BJ (cell line): Measurements from ENCODE around the gene SVOPL. TPM values are rescaled to one million over a fixed set of nuclear protein-coding genes. Genes with fewer than 3 reads are reported as not detected.

ENCODE experiments used
- CTCF ChIA-PET: fragments of 350-600 bp; formaldehyde crosslinking; extraction: SDS; loops from one replicate; lab custom pipeline; 2021; ENCODE audit warnings: antibody characterized with exemption, inconsistent platforms; lab: Yijun Ruan, JAX
- POLR2A ChIA-PET: fragments of 300-600 bp; sonication (Branson Sonifier 250); formaldehyde crosslinking; extraction: SDS; loops from one replicate; lab custom pipeline; 2021; ENCODE audit warnings: antibody characterized with exemption; lab: Charles Lee
- DNase-seq: peaks from one replicate; pipeline ENCODE4 v3.0.0-alpha.2; 2011; ENCODE audit warnings: low read depth
- H3K27me3 ChIP-seq: 2 replicates; pipeline ENCODE4 v1.6.0; 2011; ENCODE audit warnings: low read length; ENCODE audit not compliant: control insufficient read depth, insufficient read depth
- H3K36me3 ChIP-seq: 2 replicates; pipeline ENCODE4 v1.5.1; 2011; ENCODE audit warnings: low read length; ENCODE audit not compliant: control insufficient read depth, insufficient read depth
- H3K4me3 ChIP-seq: 2 replicates; pipeline ENCODE4 v1.5.1; 2011; ENCODE audit warnings: low read depth, mild to moderate bottlenecking, control low read depth, low read length
- polyA plus RNA-seq: library from polyadenylated mRNA; depleted of rRNA; stranded (reverse); fragments of >200 nt; gene quantifications from 2 replicates; pipeline ENCODE4 v1.2.3, GENCODE V29; 2011
- TF ChIP-seq, protein P1 (sequence below): IDR thresholded peaks from 2 replicates; pipeline ENCODE4 v1.5.1; 2011; ENCODE audit warnings: low read depth, mild to moderate bottlenecking, control low read depth, inconsistent platforms, low read length, moderate library complexity; ENCODE audit not compliant: insufficient read depth

Gene SVOPL
- polyA plus RNA-seq, 1 experiment: not detected

- no peak for DNase-seq
- TF ChIP-seq, protein P1, sequence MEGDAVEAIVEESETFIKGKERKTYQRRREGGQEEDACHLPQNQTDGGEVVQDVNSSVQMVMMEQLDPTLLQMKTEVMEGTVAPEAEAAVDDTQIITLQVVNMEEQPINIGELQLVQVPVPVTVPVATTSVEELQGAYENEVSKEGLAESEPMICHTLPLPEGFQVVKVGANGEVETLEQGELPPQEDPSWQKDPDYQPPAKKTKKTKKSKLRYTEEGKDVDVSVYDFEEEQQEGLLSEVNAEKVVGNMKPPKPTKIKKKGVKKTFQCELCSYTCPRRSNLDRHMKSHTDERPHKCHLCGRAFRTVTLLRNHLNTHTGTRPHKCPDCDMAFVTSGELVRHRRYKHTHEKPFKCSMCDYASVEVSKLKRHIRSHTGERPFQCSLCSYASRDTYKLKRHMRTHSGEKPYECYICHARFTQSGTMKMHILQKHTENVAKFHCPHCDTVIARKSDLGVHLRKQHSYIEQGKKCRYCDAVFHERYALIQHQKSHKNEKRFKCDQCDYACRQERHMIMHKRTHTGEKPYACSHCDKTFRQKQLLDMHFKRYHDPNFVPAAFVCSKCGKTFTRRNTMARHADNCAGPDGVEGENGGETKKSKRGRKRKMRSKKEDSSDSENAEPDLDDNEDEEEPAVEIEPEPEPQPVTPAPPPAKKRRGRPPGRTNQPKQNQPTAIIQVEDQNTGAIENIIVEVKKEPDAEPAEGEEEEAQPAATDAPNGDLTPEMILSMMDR: no peak
- H3K36me3 ChIP-seq: peaks cover 1% of the 10 kb centered on the region; the same call in 1 of the 2 replicates
- H3K4me3 ChIP-seq: no peak overlapping the region
- POLR2A ChIA-PET: no interaction called here
- CTCF ChIA-PET: no interaction called here
- no peaks in the 10 kb centered on the region for H3K27me3 ChIP-seq
These were observed 132.5 kb downstream of the SVOPL start for GRCh38 chr7:138568655-138569054.

DNA sequence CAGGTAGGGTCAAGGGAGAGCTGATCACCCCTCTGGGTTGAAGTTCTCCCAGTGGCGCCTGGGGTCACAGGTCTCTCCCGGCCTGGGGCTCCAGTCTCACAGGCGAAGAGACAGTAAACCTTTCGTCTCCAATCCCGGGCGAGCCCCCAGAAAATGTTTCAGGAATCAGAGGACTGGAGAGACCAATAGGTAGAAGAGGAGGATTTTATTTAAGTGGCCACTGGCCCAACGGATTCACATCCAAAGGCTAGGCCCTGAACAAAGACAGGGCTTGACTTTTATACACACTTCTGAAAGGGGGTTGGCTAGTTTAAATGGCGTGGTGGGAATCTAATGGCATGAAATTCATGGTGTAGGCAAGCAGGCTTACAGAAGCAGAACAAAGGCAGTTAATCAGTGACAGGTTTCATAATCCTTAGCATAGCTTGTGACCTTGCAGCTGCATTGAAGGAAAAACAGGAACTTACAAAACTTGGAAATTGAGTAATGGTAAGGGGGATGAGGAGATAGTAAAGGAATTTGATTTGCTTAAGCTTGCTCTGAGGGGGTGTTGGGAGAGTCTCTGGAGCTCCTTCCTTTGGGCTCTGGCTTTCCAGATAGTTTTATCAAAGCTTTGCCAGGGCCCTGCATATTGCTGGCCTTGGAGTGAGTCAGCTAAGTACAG, 135.6 kb downstream of the SVOPL start:
- Histone ChIP-seq H3K27me3 (no peaks in the 10 kb centered on the region), H3K36me3 (peaks cover 3% of the 10 kb centered on the region; the same call in 1 of the 2 replicates), H3K4me3 (no peak overlapping the region)
- POLR2A ChIA-PET: no interaction called here
- DNase-seq: no peak
- CTCF ChIA-PET: no interaction called here
- TF ChIP-seq, protein P1: no peak

- ChIA-PET POLR2A (no interaction called here), CTCF (no interaction called here)
- H3K27me3 ChIP-seq: no peaks in the 10 kb centered on the region
- H3K4me3 ChIP-seq: no peak overlapping the region
- no peak for DNase-seq
- TF ChIP-seq, protein P1: no peak
- peaks cover 3% of the 10 kb centered on the region; the same call in 1 of the 2 replicates for H3K36me3 ChIP-seq
These were observed 136.1 kb downstream of the SVOPL start for GRCh38 chr7:138565071-138565450.

- DNase-seq: no peak
- Histone ChIP-seq H3K4me3 (no peak overlapping the region), H3K36me3 (peaks cover 3% of the 10 kb centered on the region; the same call in 1 of the 2 replicates), H3K27me3 (no peaks in the 10 kb centered on the region)
- TF ChIP-seq, protein P1: no peak
- ChIA-PET CTCF (no interaction called here), POLR2A (no interaction called here)
These were observed 136.8 kb downstream of the SVOPL start for GRCh38 chr7:138564365-138564764.

GRCh38 chr7:138563808-138564207, 137.4 kb downstream of the SVOPL start:
- H3K36me3 ChIP-seq: peaks cover 5% of the 10 kb centered on the region; the same call in 1 of the 2 replicates
- DNase-seq: no peak

More at GRCh38 chr7:138563808-138564207, 137.4 kb downstream of the SVOPL start:
- Histone ChIP-seq H3K4me3 (no peak overlapping the region), H3K27me3 (no peaks in the 10 kb centered on the region)
- POLR2A ChIA-PET: no interaction called here
- CTCF ChIA-PET: no interaction called here
- TF ChIP-seq, protein P1: no peak
